ENCODE data around the gene NPB.

NPB gene

DNA sequence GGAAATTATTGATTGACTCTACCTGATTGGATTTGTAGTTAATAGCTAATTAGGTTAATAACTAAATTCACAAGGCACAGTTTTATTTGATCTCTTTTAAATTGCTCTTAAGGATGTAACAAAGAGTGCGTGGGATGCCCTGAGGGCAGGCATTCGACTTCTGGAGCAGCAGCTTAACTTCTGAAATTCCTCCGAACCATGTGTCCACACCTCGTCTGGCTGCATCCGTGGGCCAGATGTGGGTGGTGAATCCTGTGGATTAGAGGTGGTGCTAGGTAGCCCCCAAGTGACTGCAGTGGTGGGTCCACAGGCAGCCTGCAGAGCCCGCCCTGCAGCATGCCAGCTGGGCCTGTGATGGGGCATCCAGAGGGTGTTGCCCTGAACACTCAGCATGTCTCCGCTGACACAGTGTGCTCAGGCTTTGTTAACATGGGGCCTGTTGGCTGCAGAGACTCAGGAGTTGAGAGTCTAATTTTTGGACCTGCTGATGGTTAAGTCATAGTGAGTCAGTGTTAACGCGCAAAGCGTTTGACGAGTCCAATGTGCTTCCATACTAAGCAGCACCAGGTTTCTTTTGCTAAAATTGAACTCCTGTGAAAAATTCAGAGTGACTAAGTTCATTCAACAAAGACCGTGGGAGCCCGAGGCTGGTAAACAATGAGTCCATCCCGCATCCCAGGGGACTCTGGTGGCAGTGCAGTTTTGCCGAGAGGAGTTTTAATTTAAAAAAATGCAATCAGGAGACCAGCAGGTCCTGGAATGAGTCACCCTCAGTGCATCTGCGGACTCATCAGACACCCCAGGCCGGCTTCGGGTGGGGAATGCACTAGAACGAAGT is 3.8 kb upstream of the NPB start:
- Mint-ChIP-seq H3K9me3 (no peaks in the 10 kb centered on the region), H3K4me3 (no peak overlapping the region), H3K36me3 (ENCODE audit: insufficient read depth) (peaks cover 40% of the 10 kb centered on the region), H3K27me3 (peaks cover 12% of the 10 kb centered on the region), H3K4me1 (no peaks in the 10 kb centered on the region), H3K27ac (ENCODE audit: low read depth) (no peak overlapping the region)
- ATAC-seq (replicated peaks; ENCODE audit: extremely low read depth, poor library complexity, severe bottlenecking) (no peak), DNase-seq (ENCODE audit: low spot score in 2 of 2) (no peak)

DNA sequence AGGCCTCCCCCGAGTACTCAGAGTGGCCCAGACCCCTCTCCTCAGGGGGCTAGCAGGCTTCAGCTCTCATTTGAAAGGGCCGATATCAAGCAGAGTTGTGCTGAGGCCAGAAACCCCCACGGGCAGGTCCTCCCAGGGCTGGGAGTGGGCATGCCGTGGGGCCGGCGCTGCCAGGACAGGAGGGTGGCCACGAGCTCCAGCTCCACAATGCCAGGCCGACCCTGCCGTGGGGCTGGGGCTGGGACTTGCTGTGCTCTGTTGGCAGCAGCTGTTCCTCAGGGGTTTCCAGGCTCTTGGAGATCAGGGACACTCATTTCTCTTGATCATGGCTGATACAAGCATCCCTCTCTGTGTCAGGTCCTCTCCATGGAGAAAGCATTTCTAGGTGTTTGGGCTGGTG is 3.2 kb upstream of the NPB start:
- Mint-ChIP-seq H3K4me3 (no peak overlapping the region), H3K36me3 (ENCODE audit: insufficient read depth) (peaks cover 35% of the 10 kb centered on the region), H3K9me3 (no peaks in the 10 kb centered on the region), H3K4me1 (no peaks in the 10 kb centered on the region), H3K27ac (ENCODE audit: low read depth) (no peak overlapping the region), H3K27me3 (peaks cover 12% of the 10 kb centered on the region)
- ATAC-seq (replicated peaks; ENCODE audit: extremely low read depth, poor library complexity, severe bottlenecking) (no peak), DNase-seq (ENCODE audit: low spot score in 2 of 2) (no peak)

- DNase-seq (ENCODE audit: low spot score in 2 of 2) (no peak), ATAC-seq (replicated peaks; ENCODE audit: extremely low read depth, poor library complexity, severe bottlenecking) (no peak)
- H3K36me3 Mint-ChIP-seq (ENCODE audit: insufficient read depth) = peaks cover 31% of the 10 kb centered on the region
- H3K27me3 Mint-ChIP-seq = peaks cover 12% of the 10 kb centered on the region
- no peaks in the 10 kb centered on the region for H3K9me3 Mint-ChIP-seq
- no peak overlapping the region for H3K4me3 Mint-ChIP-seq
- no peak overlapping the region for H3K27ac Mint-ChIP-seq (ENCODE audit: low read depth)
- no peaks in the 10 kb centered on the region for H3K4me1 Mint-ChIP-seq
Observed at GRCh38 chr17:81899514-81900166, 2.4 kb upstream of the NPB start.

DNA sequence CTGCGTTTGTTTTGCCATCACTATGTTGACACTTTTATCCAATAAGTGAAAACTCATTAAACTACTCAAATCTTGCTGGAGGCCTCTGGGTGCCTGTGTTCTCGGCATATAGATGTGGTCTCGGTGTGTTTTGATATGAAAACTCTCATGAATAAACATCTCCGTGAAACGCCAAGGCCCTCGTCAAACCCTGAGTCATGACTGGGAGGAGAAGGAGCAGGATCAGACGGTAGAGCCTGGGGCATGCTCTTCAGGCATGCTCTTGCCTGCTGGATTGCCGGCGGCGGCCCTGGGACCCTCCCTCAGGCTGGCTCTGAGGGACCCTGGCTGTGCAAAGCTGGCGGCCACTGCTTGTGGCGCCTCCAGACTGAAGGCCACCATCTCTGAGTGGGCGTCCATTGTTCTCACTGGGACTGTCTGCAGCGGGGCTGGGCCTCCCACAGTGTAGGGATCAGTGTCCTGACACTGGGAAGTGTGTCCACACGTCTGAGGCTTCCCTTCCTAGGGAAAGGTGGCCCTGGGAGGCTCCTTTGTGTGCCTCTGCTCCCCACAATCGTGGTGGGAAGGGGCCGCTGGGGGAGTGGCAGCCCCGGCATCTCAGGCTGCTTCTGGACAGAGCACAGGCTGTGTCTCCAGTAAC is 1.7 kb upstream of the NPB start:
- ATAC-seq (replicated peaks; ENCODE audit: extremely low read depth, poor library complexity, severe bottlenecking) (no peak), DNase-seq (ENCODE audit: low spot score in 2 of 2) (no peak)
- H3K36me3 Mint-ChIP-seq (ENCODE audit: insufficient read depth) = peaks cover 24% of the 10 kb centered on the region
- H3K27ac Mint-ChIP-seq (ENCODE audit: low read depth) = no peak overlapping the region
- H3K4me3 Mint-ChIP-seq = peak overlapping the region; percentile 41
- peaks cover 12% of the 10 kb centered on the region for H3K27me3 Mint-ChIP-seq
- no peaks in the 10 kb centered on the region for H3K4me1 Mint-ChIP-seq
- H3K9me3 Mint-ChIP-seq = no peaks in the 10 kb centered on the region

DNA sequence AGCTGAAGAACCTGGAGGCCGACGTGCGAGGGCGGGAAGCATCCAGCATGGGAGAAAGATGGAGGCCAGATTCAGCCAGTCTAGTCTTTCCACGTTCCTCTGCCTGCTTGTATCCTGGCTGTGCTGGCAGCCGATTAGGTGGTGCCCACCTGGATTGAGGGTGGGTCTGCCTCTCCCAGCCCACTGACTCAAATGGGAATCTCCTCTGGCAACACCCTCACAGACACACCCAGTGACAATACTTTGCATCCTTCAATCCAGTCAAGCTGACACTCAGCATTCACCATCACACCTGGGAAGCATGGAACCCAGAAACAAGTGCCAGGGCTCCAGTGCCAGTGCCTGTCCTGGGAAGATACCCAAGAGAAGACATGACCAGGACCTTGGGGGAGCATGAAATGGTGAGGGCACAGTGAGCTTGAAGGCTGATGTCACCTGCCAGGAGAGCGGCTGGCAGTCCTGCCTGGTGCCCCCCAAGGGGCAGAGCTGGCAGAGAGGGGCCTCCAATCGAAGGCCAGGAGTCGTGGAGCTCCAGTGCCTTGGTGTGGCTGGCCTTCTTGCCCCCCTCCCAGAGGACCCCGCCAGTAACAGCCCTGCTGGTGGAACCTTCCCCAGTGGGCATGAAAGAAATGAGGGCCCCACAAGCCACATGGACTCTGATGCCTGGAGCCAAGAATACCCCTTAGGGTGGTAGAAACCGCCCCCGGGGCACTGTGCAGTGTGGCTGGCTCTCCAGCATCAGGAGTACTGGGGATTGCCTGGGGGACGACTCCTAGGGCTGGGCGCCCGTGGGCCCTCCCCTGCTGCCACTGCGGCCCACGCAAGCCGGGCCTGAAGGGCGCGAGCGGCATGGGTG is 643 bp upstream of the NPB start:
- DNase-seq (ENCODE audit: low spot score in 2 of 2) (no peak), ATAC-seq (replicated peaks; ENCODE audit: extremely low read depth, poor library complexity, severe bottlenecking) (no peak)
- Mint-ChIP-seq H3K36me3 (ENCODE audit: insufficient read depth) (peaks cover 18% of the 10 kb centered on the region), H3K27ac (ENCODE audit: low read depth) (no peak overlapping the region), H3K4me3 (peak overlapping the region; percentile 41), H3K9me3 (no peaks in the 10 kb centered on the region), H3K4me1 (no peaks in the 10 kb centered on the region), H3K27me3 (peaks cover 12% of the 10 kb centered on the region)

DNA sequence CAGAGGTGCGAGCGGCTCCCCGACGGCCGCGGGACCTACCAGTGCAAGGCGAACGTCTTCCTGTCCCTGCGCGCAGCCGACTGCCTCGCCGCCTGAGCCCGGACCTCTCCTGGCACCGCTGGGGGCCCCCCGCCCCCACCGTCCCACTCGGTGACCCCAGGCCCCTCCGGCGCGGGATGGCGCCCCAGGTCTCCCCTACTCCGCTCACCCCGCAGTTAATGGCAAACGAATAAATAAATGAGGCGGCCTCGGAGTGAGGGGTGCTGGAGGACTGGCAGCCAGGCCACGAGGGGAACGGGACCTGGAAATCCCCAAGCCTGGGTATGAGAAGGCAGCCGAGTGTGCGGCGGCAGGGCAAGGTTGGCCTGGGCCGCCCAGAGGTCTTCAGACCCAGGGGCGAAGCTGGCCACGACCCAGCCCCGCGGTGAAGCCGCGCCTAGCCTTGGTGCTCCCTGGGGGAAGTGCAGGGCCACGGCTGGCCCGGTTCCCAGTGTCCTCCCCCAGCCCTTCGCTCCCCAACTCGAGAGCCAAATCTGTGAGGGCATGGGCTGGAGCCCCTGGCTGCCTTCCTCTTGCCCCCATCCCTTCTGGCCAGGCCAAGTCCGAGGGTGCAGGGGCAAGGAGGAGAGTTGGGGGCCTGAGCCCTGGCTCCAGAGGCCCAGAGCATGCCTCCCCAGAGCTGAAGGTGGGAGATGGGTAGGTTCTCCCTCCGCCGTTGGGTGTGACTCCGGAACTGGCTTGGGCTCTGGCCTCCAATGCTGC is 796 bp downstream of the NPB start:
- Mint-ChIP-seq H3K36me3 (ENCODE audit: insufficient read depth) (peaks cover 7% of the 10 kb centered on the region), H3K9me3 (no peaks in the 10 kb centered on the region), H3K27ac (ENCODE audit: low read depth) (no peak overlapping the region), H3K27me3 (peaks cover 12% of the 10 kb centered on the region), H3K4me3 (peak overlapping the region; percentile 34), H3K4me1 (no peaks in the 10 kb centered on the region)
- ATAC-seq (replicated peaks; ENCODE audit: extremely low read depth, poor library complexity, severe bottlenecking) = peak; percentile 33
- DNase-seq (ENCODE audit: low spot score in 2 of 2) = no peak

DNA sequence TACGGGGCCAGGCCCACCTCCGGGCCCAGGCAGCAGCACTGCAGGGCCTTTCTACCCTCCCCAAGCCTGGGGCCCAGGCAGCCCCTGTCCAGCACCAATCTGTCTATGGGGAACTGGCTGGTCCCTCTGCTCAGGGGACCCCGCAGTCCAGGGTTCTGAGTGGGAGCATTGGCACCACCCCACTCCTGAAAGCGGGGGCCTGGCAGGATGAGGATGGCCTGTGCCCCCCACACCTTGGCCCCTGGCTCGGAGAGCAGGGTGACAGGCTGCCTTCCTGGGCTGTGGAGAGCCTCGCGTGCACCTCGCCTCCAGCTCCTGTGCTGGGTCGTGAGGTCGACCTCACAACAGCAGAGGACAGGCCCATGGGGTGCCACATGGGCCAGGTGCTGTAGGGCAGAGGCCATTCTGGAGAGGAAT is 1.4 kb downstream of the NPB start:
- ATAC-seq (replicated peaks; ENCODE audit: extremely low read depth, poor library complexity, severe bottlenecking) (no peak), DNase-seq (ENCODE audit: low spot score in 2 of 2) (no peak)
- Mint-ChIP-seq H3K9me3 (no peaks in the 10 kb centered on the region), H3K27ac (ENCODE audit: low read depth) (no peak overlapping the region), H3K27me3 (peaks cover 12% of the 10 kb centered on the region), H3K4me3 (no peak overlapping the region), H3K4me1 (no peaks in the 10 kb centered on the region), H3K36me3 (ENCODE audit: insufficient read depth) (peaks cover 9% of the 10 kb centered on the region)

- ATAC-seq (replicated peaks; ENCODE audit: extremely low read depth, poor library complexity, severe bottlenecking) (no peak), DNase-seq (ENCODE audit: low spot score in 2 of 2) (no peak)
- Mint-ChIP-seq H3K4me1 (no peaks in the 10 kb centered on the region), H3K36me3 (ENCODE audit: insufficient read depth) (peaks cover 8% of the 10 kb centered on the region), H3K9me3 (no peaks in the 10 kb centered on the region), H3K27me3 (peaks cover 12% of the 10 kb centered on the region), H3K27ac (ENCODE audit: low read depth) (no peak overlapping the region), H3K4me3 (no peak overlapping the region)
Observed at GRCh38 chr17:81903896-81904599, 2.0 kb downstream of the NPB start.

DNA sequence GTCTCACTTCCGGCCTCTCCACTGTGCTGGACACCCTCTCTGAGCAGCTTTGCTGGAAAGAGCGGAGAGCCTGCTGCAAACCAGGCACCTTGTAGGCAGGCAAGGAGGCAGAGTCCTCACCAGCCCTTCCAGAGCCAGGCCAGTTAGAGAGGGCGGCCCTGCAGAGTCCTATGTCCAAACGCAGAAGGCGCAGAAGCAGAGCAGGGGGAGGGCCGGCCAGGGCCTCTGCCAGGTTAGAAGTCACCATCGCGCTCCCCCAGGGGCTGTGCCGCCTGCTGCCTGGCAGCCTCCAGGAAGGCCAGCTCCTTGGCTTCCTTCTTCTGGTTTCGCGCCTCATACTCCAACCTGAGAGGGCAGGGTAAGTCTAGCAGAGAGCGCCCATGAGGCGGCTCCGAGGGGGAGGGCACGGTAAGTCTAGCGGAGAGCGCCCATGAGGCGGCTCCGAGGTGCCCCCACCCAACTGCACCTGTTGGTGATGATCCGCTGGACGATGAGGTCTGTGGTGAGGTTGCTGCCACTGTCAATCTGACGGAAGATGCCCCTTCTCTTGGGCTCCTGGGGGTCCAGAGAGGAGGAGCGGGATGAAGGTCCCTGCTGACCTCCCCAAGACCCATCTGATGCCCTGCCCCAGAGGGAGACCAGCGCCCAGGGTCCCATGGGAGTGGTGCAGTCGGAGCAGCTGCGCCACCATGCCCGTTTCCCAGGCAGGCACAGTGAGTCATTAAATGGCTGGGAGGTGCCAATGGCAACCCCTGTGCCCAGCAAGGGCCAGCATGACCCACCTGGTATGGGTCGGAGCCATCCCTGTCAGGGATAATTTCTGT is 2.8 kb downstream of the NPB start:
- H3K27ac Mint-ChIP-seq (ENCODE audit: low read depth) = no peak overlapping the region
- ATAC-seq (replicated peaks; ENCODE audit: extremely low read depth, poor library complexity, severe bottlenecking) (no peak), DNase-seq (ENCODE audit: low spot score in 2 of 2) (no peak)
- H3K9me3 Mint-ChIP-seq = no peaks in the 10 kb centered on the region
- peaks cover 6% of the 10 kb centered on the region for H3K36me3 Mint-ChIP-seq (ENCODE audit: insufficient read depth)
- no peak overlapping the region for H3K4me3 Mint-ChIP-seq
- H3K4me1 Mint-ChIP-seq = no peaks in the 10 kb centered on the region
- peaks cover 12% of the 10 kb centered on the region for H3K27me3 Mint-ChIP-seq

DNA sequence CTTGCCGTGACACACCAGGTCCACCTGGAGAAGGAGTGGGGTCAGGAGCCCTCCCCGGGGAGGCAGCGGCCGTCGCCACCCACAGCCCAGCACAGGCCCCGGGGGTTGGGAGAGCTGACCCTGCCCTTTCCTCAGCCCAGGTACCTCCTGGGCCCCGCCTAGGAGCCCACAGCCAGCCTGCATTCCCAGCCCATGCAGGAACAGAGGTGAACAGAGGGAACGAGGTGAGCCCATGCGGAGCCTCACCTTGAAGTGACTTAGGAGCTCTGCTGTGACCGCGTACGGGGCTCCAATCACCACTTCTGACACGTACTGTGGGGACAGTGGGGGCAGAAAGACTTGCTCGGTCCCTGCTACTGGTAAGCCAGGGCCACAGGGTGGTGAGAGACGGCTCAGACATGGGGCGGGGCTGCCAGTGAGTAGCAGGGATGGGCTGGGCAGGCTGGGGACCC is 3.4 kb downstream of the NPB start:
- H3K36me3 Mint-ChIP-seq (ENCODE audit: insufficient read depth) = peaks cover 5% of the 10 kb centered on the region
- H3K4me3 Mint-ChIP-seq = no peak overlapping the region
- DNase-seq (ENCODE audit: low spot score in 2 of 2) (no peak), ATAC-seq (replicated peaks; ENCODE audit: extremely low read depth, poor library complexity, severe bottlenecking) (no peak)
- H3K9me3 Mint-ChIP-seq = no peaks in the 10 kb centered on the region
- no peak overlapping the region for H3K27ac Mint-ChIP-seq (ENCODE audit: low read depth)
- H3K27me3 Mint-ChIP-seq = peaks cover 11% of the 10 kb centered on the region
- no peaks in the 10 kb centered on the region for H3K4me1 Mint-ChIP-seq

- H3K4me1 Mint-ChIP-seq = no peaks in the 10 kb centered on the region
- H3K4me3 Mint-ChIP-seq = no peak overlapping the region
- no peaks in the 10 kb centered on the region for H3K9me3 Mint-ChIP-seq
- DNase-seq (ENCODE audit: low spot score in 2 of 2) (no peak), ATAC-seq (replicated peaks; ENCODE audit: extremely low read depth, poor library complexity, severe bottlenecking) (no peak)
- peaks cover 6% of the 10 kb centered on the region for H3K27me3 Mint-ChIP-seq
- no peak overlapping the region for H3K27ac Mint-ChIP-seq (ENCODE audit: low read depth)
- H3K36me3 Mint-ChIP-seq (ENCODE audit: insufficient read depth) = peaks cover 7% of the 10 kb centered on the region
Observed at GRCh38 chr17:81905993-81906392, 4.0 kb downstream of the NPB start.

All from central memory CD8-positive, alpha-beta T cell (primary cell).